ENCODE results near the gene NT5C2.

DNA sequence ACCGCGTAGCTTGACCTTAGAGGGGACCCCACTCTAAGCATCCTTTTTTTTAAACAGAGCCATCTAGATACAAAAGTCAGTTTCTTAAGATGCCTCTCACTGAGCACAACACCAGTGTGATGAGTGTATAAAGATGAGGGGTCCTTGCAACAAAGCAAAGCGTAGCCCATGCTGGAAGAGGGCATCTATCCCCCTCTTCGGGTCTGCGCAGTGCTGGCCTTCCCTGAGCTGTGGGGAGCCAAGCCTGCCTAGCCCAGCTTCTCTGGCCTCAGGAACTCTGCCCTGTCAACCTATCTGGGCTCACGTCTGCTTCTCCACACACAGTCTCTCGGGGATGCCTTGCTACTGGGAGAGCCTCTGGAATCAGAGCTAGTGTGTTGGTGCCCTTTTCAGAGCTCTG lies 114.0 kb downstream of the NT5C2 start:
- TF ChIP-seq, protein P1, sequence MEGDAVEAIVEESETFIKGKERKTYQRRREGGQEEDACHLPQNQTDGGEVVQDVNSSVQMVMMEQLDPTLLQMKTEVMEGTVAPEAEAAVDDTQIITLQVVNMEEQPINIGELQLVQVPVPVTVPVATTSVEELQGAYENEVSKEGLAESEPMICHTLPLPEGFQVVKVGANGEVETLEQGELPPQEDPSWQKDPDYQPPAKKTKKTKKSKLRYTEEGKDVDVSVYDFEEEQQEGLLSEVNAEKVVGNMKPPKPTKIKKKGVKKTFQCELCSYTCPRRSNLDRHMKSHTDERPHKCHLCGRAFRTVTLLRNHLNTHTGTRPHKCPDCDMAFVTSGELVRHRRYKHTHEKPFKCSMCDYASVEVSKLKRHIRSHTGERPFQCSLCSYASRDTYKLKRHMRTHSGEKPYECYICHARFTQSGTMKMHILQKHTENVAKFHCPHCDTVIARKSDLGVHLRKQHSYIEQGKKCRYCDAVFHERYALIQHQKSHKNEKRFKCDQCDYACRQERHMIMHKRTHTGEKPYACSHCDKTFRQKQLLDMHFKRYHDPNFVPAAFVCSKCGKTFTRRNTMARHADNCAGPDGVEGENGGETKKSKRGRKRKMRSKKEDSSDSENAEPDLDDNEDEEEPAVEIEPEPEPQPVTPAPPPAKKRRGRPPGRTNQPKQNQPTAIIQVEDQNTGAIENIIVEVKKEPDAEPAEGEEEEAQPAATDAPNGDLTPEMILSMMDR (conservative IDR thresholded peaks at IDR 0.05; ENCODE audit: low read length): no peak
- no peak for TF ChIP-seq EZH2phosphoT487 (IDR thresholded peaks at IDR 0.05; ENCODE audit: borderline replicate concordance)

Measured in Loucy (cell line).